Tibial nerve (tissue), 4 donors: Measurements from ENCODE around the gene CFAP46.

Experiments used
- CTCF ChIP-seq, 5 experiments: fragments of 200-600 bp in 3 of 5; fragments of 450-650 bp in 2 of 5; sonication (generic) in 3 of 5; IDR thresholded peaks; one replicate each; pipeline ENCODE4 v1.5.1; 2016 to 2019; ENCODE audit warnings: antibody characterized with exemption in 5 of 5, mild to moderate bottlenecking in 3 of 5, moderate library complexity in 2 of 5
- EP300 ChIP-seq, 2 donors: sonication (generic); formaldehyde crosslinking; IDR thresholded peaks; one replicate each; pipeline ENCODE4 v1.6.1; 2017; ENCODE audit warnings: antibody characterized with exemption in 2 of 2, mild to moderate bottlenecking in 1 of 2
- POLR2A ChIP-seq, 2 donors: fragments of 450-650 bp; IDR thresholded peaks; one replicate each; pipeline ENCODE4 v1.6.1; 2017; ENCODE audit warnings: antibody characterized with exemption in 2 of 2, mild to moderate bottlenecking in 2 of 2, moderate library complexity in 2 of 2

DNA sequence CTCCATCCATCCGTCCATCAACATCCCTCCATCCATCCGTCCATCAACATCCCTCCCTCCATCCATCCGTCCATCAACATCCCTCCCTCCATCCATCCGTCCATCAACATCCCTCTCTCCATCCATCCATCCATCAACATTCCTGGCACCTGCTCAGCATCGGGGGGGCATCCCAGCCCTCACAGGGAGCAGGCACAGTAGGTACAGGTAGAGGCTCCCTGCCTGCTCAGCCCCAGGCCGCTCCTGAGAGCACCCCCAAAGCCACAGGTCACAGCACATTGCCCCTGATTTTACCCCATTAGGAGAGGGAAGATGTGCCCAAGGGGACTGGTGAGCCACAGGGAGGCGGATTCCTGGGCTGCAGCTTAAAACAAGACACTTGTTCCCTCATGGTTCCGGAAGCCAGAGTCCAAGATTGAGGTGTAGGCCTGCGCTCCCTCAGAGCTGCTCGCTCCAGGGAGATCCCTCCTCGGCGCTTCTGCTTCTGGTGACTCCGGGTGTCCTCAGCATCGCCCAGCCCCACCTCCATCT is 21.1 kb upstream of the CFAP46 start:
- TF ChIP-seq CTCF (IDR thresholded peaks at IDR 0.05) (no peak), POLR2A (IDR thresholded peaks at IDR 0.05) (no peak), EP300 (IDR thresholded peaks at IDR 0.05) (no peak)
